ENCODE data around the gene WAC.

WAC gene

GRCh38 chr10:28623483-28623882, 90.6 kb downstream of the WAC start:
- Histone ChIP-seq H3K36me3 (ENCODE audit: insufficient read depth, low read length) (peaks cover 10% of the 10 kb centered on the region), H3K9ac (ENCODE audit: low read length) (no peak overlapping the region), H3K4me1 (ENCODE audit: insufficient read depth, low read length) (no peaks in the 10 kb centered on the region), H3K9me3 (ENCODE audit: low read length) (no peaks in the 10 kb centered on the region), H3K27ac (ENCODE audit: low read depth, low read length) (no peak overlapping the region), H3K27me3 (ENCODE audit: control insufficient read depth in 1 of 2, insufficient read depth in 2 of 2, low read length in 2 of 2) (no peaks in the 10 kb centered on the region), H3K4me3 (ENCODE audit: low read depth in 1 of 2, low read length in 2 of 2) (no peak overlapping the region)

- Histone ChIP-seq H3K9ac (ENCODE audit: low read length) (no peak overlapping the region), H3K36me3 (ENCODE audit: insufficient read depth, low read length) (peaks cover 7% of the 10 kb centered on the region), H3K27ac (ENCODE audit: low read depth, low read length) (no peak overlapping the region), H3K4me3 (ENCODE audit: low read depth in 1 of 2, low read length in 2 of 2) (no peak overlapping the region), H3K27me3 (ENCODE audit: control insufficient read depth in 1 of 2, insufficient read depth in 2 of 2, low read length in 2 of 2) (no peaks in the 10 kb centered on the region), H3K4me1 (ENCODE audit: insufficient read depth, low read length) (no peaks in the 10 kb centered on the region), H3K9me3 (ENCODE audit: low read length) (no peaks in the 10 kb centered on the region)
These were observed 91.4 kb downstream of the WAC start for GRCh38 chr10:28624351-28624750.

DNA sequence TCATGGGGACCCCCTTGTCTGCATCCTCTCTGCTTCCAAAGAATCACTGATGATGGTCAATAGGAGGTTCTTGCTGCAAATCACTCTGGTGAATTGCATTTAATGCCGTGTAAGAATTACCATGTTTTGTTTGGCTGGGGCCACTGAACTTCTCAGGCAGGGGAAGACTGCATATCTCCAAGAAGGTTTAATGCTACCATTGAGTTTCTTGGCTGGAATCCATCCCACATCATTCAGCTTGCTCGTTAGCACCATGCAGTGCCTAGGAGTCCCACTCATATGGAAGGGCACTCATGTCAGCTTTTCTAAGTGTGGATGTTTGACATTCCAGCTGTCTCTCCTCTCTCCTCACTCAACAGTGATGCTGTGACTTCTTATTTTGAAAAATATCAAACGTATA, 94.2 kb downstream of the WAC start:
- Histone ChIP-seq H3K4me1 (ENCODE audit: insufficient read depth, low read length) (no peaks in the 10 kb centered on the region), H3K9me3 (ENCODE audit: low read length) (no peaks in the 10 kb centered on the region), H3K4me3 (ENCODE audit: low read depth in 1 of 2, low read length in 2 of 2) (no peak overlapping the region), H3K9ac (ENCODE audit: low read length) (no peak overlapping the region), H3K27me3 (ENCODE audit: control insufficient read depth in 1 of 2, insufficient read depth in 2 of 2, low read length in 2 of 2) (no peaks in the 10 kb centered on the region), H3K36me3 (ENCODE audit: insufficient read depth, low read length) (no peaks in the 10 kb centered on the region), H3K27ac (ENCODE audit: low read depth, low read length) (no peak overlapping the region)

- H3K4me1 ChIP-seq (ENCODE audit: insufficient read depth, low read length): no peaks in the 10 kb centered on the region
- H3K4me3 ChIP-seq (ENCODE audit: low read depth in 1 of 2, low read length in 2 of 2): no peak overlapping the region
- H3K27me3 ChIP-seq (ENCODE audit: control insufficient read depth in 1 of 2, insufficient read depth in 2 of 2, low read length in 2 of 2): no peaks in the 10 kb centered on the region
- no peaks in the 10 kb centered on the region for H3K9me3 ChIP-seq (ENCODE audit: low read length)
- H3K9ac ChIP-seq (ENCODE audit: low read length): no peak overlapping the region
- H3K27ac ChIP-seq (ENCODE audit: low read depth, low read length): no peak overlapping the region
- H3K36me3 ChIP-seq (ENCODE audit: insufficient read depth, low read length): no peaks in the 10 kb centered on the region
These were observed 95.4 kb downstream of the WAC start for GRCh38 chr10:28628184-28628893.

DNA sequence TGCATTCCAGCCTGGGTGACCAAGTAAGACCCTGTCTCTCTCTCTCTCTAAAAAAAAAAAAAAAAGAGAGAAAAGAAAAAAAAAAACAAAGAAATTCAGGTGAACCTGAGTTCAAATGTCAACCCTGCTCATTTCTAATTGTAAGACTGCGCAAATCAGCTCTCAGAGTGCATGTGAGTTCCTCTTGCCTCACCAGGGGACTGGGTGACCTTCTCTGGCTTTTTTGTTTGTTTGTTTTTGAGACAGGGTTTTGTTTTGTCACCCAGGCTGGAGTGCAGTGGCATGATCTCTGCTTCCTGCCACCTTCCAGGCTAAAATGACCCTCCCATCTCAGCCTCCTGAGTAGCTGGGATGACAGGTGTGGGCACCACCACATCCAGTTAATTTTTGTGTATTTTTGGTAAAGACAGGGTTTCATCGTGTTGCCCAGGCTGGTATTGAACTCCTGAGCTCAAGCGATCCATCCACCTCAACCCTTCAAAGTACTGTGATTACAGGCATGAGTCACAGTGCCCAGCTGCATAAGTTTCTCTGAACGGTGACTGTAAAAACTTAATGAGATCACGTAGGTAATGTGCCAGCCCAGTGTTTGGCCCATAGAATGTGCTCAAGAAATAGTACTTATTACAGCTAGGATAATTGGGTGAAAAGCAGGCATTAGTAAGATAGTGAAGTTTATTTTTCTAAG, 99.1 kb downstream of the WAC start:
- Histone ChIP-seq H3K27me3 (ENCODE audit: control insufficient read depth in 1 of 2, insufficient read depth in 2 of 2, low read length in 2 of 2) (no peaks in the 10 kb centered on the region), H3K36me3 (ENCODE audit: insufficient read depth, low read length) (no peaks in the 10 kb centered on the region), H3K27ac (ENCODE audit: low read depth, low read length) (no peak overlapping the region), H3K9ac (ENCODE audit: low read length) (no peak overlapping the region), H3K4me1 (ENCODE audit: insufficient read depth, low read length) (no peaks in the 10 kb centered on the region), H3K9me3 (ENCODE audit: low read length) (no peaks in the 10 kb centered on the region), H3K4me3 (ENCODE audit: low read depth in 1 of 2, low read length in 2 of 2) (no peak overlapping the region)

DNA sequence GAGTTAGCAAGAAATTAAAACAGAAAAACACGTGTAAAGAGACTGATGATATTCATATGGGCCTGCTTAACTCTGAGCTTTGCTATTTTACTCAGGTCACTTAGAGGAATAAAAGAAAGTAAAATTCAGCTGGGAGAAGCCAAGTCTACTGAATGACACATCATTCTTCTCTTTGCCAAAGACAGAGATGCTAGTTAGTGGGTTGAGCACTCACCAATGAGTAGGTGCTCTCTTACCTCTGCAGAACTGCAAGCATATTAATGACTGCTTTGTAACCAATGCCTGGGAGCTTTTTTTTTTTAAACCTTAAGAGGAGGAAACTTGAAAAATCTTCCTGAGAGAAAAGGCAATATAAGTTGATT, 99.6 kb downstream of the WAC start:
- H3K9me3 ChIP-seq (ENCODE audit: low read length): no peaks in the 10 kb centered on the region

GRCh38 chr10:28633750-28634149, 100.8 kb downstream of the WAC start:
- Histone ChIP-seq H3K9ac (ENCODE audit: low read length) (no peak overlapping the region), H3K36me3 (ENCODE audit: insufficient read depth, low read length) (no peaks in the 10 kb centered on the region), H3K27me3 (ENCODE audit: control insufficient read depth in 1 of 2, insufficient read depth in 2 of 2, low read length in 2 of 2) (no peaks in the 10 kb centered on the region), H3K4me3 (ENCODE audit: low read depth in 1 of 2, low read length in 2 of 2) (no peak overlapping the region), H3K27ac (ENCODE audit: low read depth, low read length) (no peak overlapping the region), H3K9me3 (ENCODE audit: low read length) (no peaks in the 10 kb centered on the region), H3K4me1 (ENCODE audit: insufficient read depth, low read length) (no peaks in the 10 kb centered on the region)

More for the DNA sequence above, 99.6 kb downstream of the WAC start:
- Histone ChIP-seq H3K4me3 (ENCODE audit: low read depth in 1 of 2, low read length in 2 of 2) (no peak overlapping the region), H3K27ac (ENCODE audit: low read depth, low read length) (no peak overlapping the region), H3K27me3 (ENCODE audit: control insufficient read depth in 1 of 2, insufficient read depth in 2 of 2, low read length in 2 of 2) (no peaks in the 10 kb centered on the region), H3K9ac (ENCODE audit: low read length) (no peak overlapping the region), H3K4me1 (ENCODE audit: insufficient read depth, low read length) (no peaks in the 10 kb centered on the region), H3K36me3 (ENCODE audit: insufficient read depth, low read length) (no peaks in the 10 kb centered on the region)

- no peaks in the 10 kb centered on the region for H3K36me3 ChIP-seq (ENCODE audit: insufficient read depth, low read length)
These were observed 104.4 kb downstream of the WAC start for GRCh38 chr10:28637346-28637745.

DNA sequence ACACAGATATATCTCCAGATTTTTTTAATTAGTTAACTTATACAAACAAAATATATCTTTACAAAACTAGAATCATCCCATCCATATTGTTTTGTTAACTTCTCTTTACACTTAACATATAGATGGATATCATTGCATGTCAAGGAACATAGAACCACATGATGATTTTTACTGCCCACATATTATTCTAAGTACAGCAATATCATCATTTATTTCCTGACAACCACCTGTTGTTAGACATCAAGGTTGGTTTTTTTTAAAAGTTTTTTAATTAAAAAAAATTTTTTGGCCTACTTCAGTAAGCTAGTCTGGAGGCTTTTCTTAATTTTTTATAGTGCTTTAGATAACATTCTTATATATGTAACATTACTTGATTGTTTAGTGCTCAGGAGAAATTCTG, 105.5 kb downstream of the WAC start:
- Histone ChIP-seq H3K27ac (ENCODE audit: low read depth, low read length) (no peak overlapping the region), H3K9ac (ENCODE audit: low read length) (no peak overlapping the region), H3K9me3 (ENCODE audit: low read length) (no peaks in the 10 kb centered on the region), H3K27me3 (ENCODE audit: control insufficient read depth in 1 of 2, insufficient read depth in 2 of 2, low read length in 2 of 2) (no peaks in the 10 kb centered on the region), H3K4me1 (ENCODE audit: insufficient read depth, low read length) (no peaks in the 10 kb centered on the region), H3K4me3 (ENCODE audit: low read depth in 1 of 2, low read length in 2 of 2) (no peak overlapping the region), H3K36me3 (ENCODE audit: insufficient read depth, low read length) (no peaks in the 10 kb centered on the region)

More at GRCh38 chr10:28637346-28637745, 104.4 kb downstream of the WAC start:
- H3K27me3 ChIP-seq (ENCODE audit: control insufficient read depth in 1 of 2, insufficient read depth in 2 of 2, low read length in 2 of 2): no peaks in the 10 kb centered on the region
- H3K9ac ChIP-seq (ENCODE audit: low read length): no peak overlapping the region
- H3K27ac ChIP-seq (ENCODE audit: low read depth, low read length): no peak overlapping the region
- no peak overlapping the region for H3K4me3 ChIP-seq (ENCODE audit: low read depth in 1 of 2, low read length in 2 of 2)
- no peaks in the 10 kb centered on the region for H3K9me3 ChIP-seq (ENCODE audit: low read length)
- no peaks in the 10 kb centered on the region for H3K4me1 ChIP-seq (ENCODE audit: insufficient read depth, low read length)

- Histone ChIP-seq H3K27ac (ENCODE audit: low read depth, low read length) (no peak overlapping the region), H3K4me1 (ENCODE audit: insufficient read depth, low read length) (no peaks in the 10 kb centered on the region), H3K9ac (ENCODE audit: low read length) (no peak overlapping the region), H3K9me3 (ENCODE audit: low read length) (no peaks in the 10 kb centered on the region), H3K36me3 (ENCODE audit: insufficient read depth, low read length) (no peaks in the 10 kb centered on the region), H3K4me3 (ENCODE audit: low read depth in 1 of 2, low read length in 2 of 2) (no peak overlapping the region), H3K27me3 (ENCODE audit: control insufficient read depth in 1 of 2, insufficient read depth in 2 of 2, low read length in 2 of 2) (no peaks in the 10 kb centered on the region)
These were observed 107.6 kb downstream of the WAC start for GRCh38 chr10:28640551-28640950.

- H3K27ac ChIP-seq (ENCODE audit: low read depth, low read length): no peak overlapping the region
- H3K27me3 ChIP-seq (ENCODE audit: control insufficient read depth in 1 of 2, insufficient read depth in 2 of 2, low read length in 2 of 2): no peaks in the 10 kb centered on the region
- H3K9me3 ChIP-seq (ENCODE audit: low read length): no peaks in the 10 kb centered on the region
- H3K4me1 ChIP-seq (ENCODE audit: insufficient read depth, low read length): no peaks in the 10 kb centered on the region
- H3K36me3 ChIP-seq (ENCODE audit: insufficient read depth, low read length): no peaks in the 10 kb centered on the region
- no peak overlapping the region for H3K9ac ChIP-seq (ENCODE audit: low read length)
- H3K4me3 ChIP-seq (ENCODE audit: low read depth in 1 of 2, low read length in 2 of 2): no peak overlapping the region
These were observed 111.7 kb downstream of the WAC start for GRCh38 chr10:28644647-28645046.

DNA sequence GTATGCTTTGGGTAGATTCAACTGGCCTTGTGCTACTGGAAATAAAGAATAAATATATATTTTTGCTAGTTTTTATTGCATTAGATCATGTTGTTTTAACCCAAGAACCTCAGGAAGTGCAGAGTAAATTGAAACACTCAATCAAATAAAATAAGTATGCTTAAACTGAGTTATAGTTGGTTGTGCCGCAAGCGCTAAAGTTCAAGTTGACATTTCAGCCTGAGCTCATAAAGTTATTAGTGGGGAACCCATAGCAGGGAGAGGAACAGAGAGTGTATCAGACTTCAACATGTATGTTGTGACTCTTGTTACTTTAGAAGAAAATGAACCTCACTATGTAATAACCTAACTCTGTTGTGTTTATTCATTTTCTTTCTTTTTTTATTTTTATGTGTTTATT, 119.2 kb downstream of the WAC start:
- Histone ChIP-seq H3K27me3 (ENCODE audit: control insufficient read depth in 1 of 2, insufficient read depth in 2 of 2, low read length in 2 of 2) (no peaks in the 10 kb centered on the region), H3K36me3 (ENCODE audit: insufficient read depth, low read length) (no peaks in the 10 kb centered on the region)

More for the DNA sequence above, 119.2 kb downstream of the WAC start:
- no peaks in the 10 kb centered on the region for H3K9me3 ChIP-seq (ENCODE audit: low read length)
- no peak overlapping the region for H3K9ac ChIP-seq (ENCODE audit: low read length)
- H3K4me1 ChIP-seq (ENCODE audit: insufficient read depth, low read length): no peaks in the 10 kb centered on the region
- H3K4me3 ChIP-seq (ENCODE audit: low read depth in 1 of 2, low read length in 2 of 2): no peak overlapping the region
- no peak overlapping the region for H3K27ac ChIP-seq (ENCODE audit: low read depth, low read length)

Data from muscle layer of colon (tissue), 2 donors.